Activated CD8-positive, alpha-beta T cell treated with anti-CD3 and anti-CD28 coated beads for 36 hours (primary cell): Measurements from ENCODE around the gene AP2A2. TPM values are rescaled to one million over a fixed set of nuclear protein-coding genes. Genes with fewer than 3 reads are reported as not detected.

Source experiments
- ATAC-seq: fragments of 200-7000 bp; cut with Tn5 transposase; one replicate; pipeline ENCODE4 v1.10.0; 2021; ENCODE audit warnings: mild to moderate bottlenecking, moderate library complexity
- CTCF ChIA-PET: fragments of 350-600 bp; sonication (Branson Sonifier 250); formaldehyde crosslinking; loops from one replicate; lab custom pipeline; 2021; ENCODE audit warnings: antibody characterized with exemption; lab: Charles Lee
- POLR2A ChIA-PET: fragments of 350-600 bp; sonication (Branson Sonifier 250); formaldehyde crosslinking; loops from one replicate; lab custom pipeline; 2021; ENCODE audit warnings: antibody characterized with exemption; lab: Charles Lee
- DNase-seq: peaks from one replicate; pipeline ENCODE4 v3.0.0-alpha.2; 2020
- H3K27ac Mint-ChIP-seq: one replicate; pipeline ENCODE4 v1.8.0; 2021; ENCODE audit warnings: mild to moderate bottlenecking, mixed read lengths
- H3K27me3 Mint-ChIP-seq: one replicate; pipeline ENCODE4 v1.8.0; 2021; ENCODE audit warnings: mixed read lengths
- H3K36me3 Mint-ChIP-seq: one replicate; pipeline ENCODE4 v1.8.0; 2021; ENCODE audit warnings: low read depth, mixed read lengths
- H3K4me1 Mint-ChIP-seq: one replicate; pipeline ENCODE4 v1.8.0; 2021; ENCODE audit warnings: low read depth, mixed read lengths
- H3K4me3 Mint-ChIP-seq: one replicate; pipeline ENCODE4 v1.8.0; 2021; ENCODE audit warnings: mild to moderate bottlenecking, moderate library complexity, mixed read lengths
- H3K9me3 Mint-ChIP-seq: one replicate; pipeline ENCODE4 v1.8.0; 2021; ENCODE audit warnings: mixed read lengths
- CTCF ChIP-seq: fragments of 200-600 bp; IDR thresholded peaks from one replicate; pipeline ENCODE4 v1.8.0; 2022; ENCODE audit warnings: antibody characterized with exemption, mild to moderate bottlenecking
- intact Hi-C: fragments of 100-400 bp; cut with micrococcal nuclease; formaldehyde crosslinking; loops from one replicate; pipeline ENCODE4 v1.10.0; 2022
- total RNA-seq, 2 experiments: library from RNA; stranded (reverse); gene quantifications; one replicate each; pipeline ENCODE4 v1.2.3, GENCODE V29; 2021

Gene AP2A2
- total RNA-seq, 2 experiments from 2014 or later: 34.0 to 34.6 TPM

GRCh38 chr11:1035577-1036283, 110.1 kb downstream of the AP2A2 start:
- intact Hi-C loops: loop anchor here (10.0 kb wide), 1 partner anchor 111 kb away; the partner anchor contains the start of gene AP2A2
- H3K36me3 Mint-ChIP-seq: no peaks in the 10 kb centered on the region
- no peaks in the 10 kb centered on the region for H3K4me1 Mint-ChIP-seq
- H3K9me3 Mint-ChIP-seq: no peaks in the 10 kb centered on the region
- H3K27me3 Mint-ChIP-seq: no peaks in the 10 kb centered on the region
- no peak for ATAC-seq
- TF ChIP-seq CTCF: no peak
- no peak overlapping the region for H3K27ac Mint-ChIP-seq
- H3K4me3 Mint-ChIP-seq: no peak overlapping the region
- ChIA-PET POLR2A (no interaction called here), CTCF (no interaction called here)
- DNase-seq: no peak

GRCh38 chr11:1036303-1036923, 110.7 kb downstream of the AP2A2 start, which contains the start of gene MUC6:
Gene MUC6, minus strand, starts transcription at chr11:1036718. Its CDS starts 63 bp downstream, at chr11:1036655.
- Mint-ChIP-seq H3K4me1 (no peaks in the 10 kb centered on the region), H3K9me3 (no peaks in the 10 kb centered on the region), H3K27me3 (no peaks in the 10 kb centered on the region), H3K4me3 (no peak within 1 kb of the TSS), H3K27ac (no peak within 1 kb of the TSS), H3K36me3 (no peaks in the 10 kb centered on the region)
- DNase-seq (no peak), ATAC-seq (no peak)
- POLR2A ChIA-PET: no interaction called here
- CTCF ChIA-PET: no interaction called here
- intact Hi-C loops: loop anchor here (10.0 kb wide), 1 partner anchor 112 kb away; the partner anchor contains the start of gene AP2A2
- no peak for TF ChIP-seq CTCF

- TF ChIP-seq CTCF: no peak
- Mint-ChIP-seq H3K4me3 (no peak overlapping the region), H3K27me3 (no peaks in the 10 kb centered on the region), H3K36me3 (no peaks in the 10 kb centered on the region), H3K27ac (no peak overlapping the region), H3K4me1 (no peaks in the 10 kb centered on the region), H3K9me3 (no peaks in the 10 kb centered on the region)
- no peak for DNase-seq
- CTCF ChIA-PET: no interaction called here
- POLR2A ChIA-PET: no interaction called here
- intact Hi-C loops: loop anchor here (10.0 kb wide), 1 partner anchor 112 kb away; the partner anchor contains the start of gene AP2A2
- ATAC-seq: no peak
These were observed 111.3 kb downstream of the AP2A2 start for GRCh38 chr11:1036931-1037330.

- CTCF ChIA-PET: no interaction called here
- intact Hi-C loops: loop anchor here (10.0 kb wide), 1 partner anchor 113 kb away; the partner anchor contains the start of gene AP2A2
These were observed 111.9 kb downstream of the AP2A2 start for GRCh38 chr11:1037506-1038055.

More at GRCh38 chr11:1037506-1038055, 111.9 kb downstream of the AP2A2 start:
- H3K4me3 Mint-ChIP-seq: no peak overlapping the region
- no peaks in the 10 kb centered on the region for H3K9me3 Mint-ChIP-seq
- no peak for ATAC-seq
- no peaks in the 10 kb centered on the region for H3K36me3 Mint-ChIP-seq
- POLR2A ChIA-PET: no interaction called here
- H3K4me1 Mint-ChIP-seq: no peaks in the 10 kb centered on the region
- H3K27me3 Mint-ChIP-seq: no peaks in the 10 kb centered on the region
- no peak overlapping the region for H3K27ac Mint-ChIP-seq
- TF ChIP-seq CTCF: no peak
- DNase-seq: no peak
